Upper lobe of right lung (tissue), 1 donor: ENCODE measurements around the gene COL6A5. TPM values are rescaled to one million over a fixed set of nuclear protein-coding genes. Genes with fewer than 3 reads are reported as not detected.

ENCODE experiments used
- ATAC-seq: fragments of 200-7000 bp; cut with Tn5 transposase; one replicate; pipeline ENCODE4 v1.9.1; 2020; ENCODE audit warnings: mild to moderate bottlenecking, moderate library complexity
- DNase-seq: peaks from one replicate; pipeline ENCODE4 v3.0.0-alpha.2; 2020
- H3K27ac ChIP-seq: fragments of 200-600 bp; one replicate; pipeline ENCODE4 v1.8.0; 2022
- H3K27me3 ChIP-seq: fragments of 200-600 bp; one replicate; pipeline ENCODE4 v1.8.0; 2022; ENCODE audit warnings: mild to moderate bottlenecking
- H3K36me3 ChIP-seq: fragments of 200-600 bp; one replicate; pipeline ENCODE4 v1.8.0; 2022
- H3K4me1 ChIP-seq: fragments of 200-600 bp; one replicate; pipeline ENCODE4 v1.8.0; 2022
- H3K4me3 ChIP-seq: fragments of 200-600 bp; one replicate; pipeline ENCODE4 v1.8.0; 2022; ENCODE audit warnings: mild to moderate bottlenecking
- H3K9me3 ChIP-seq: fragments of 200-600 bp; one replicate; pipeline ENCODE4 v1.8.0; 2022
- CTCF ChIP-seq: fragments of 200-600 bp; IDR thresholded peaks from one replicate; pipeline ENCODE4 v1.8.0; 2022; ENCODE audit warnings: antibody characterized with exemption
- intact Hi-C: fragments of 100-400 bp; cut with DNase I; formaldehyde crosslinking; loops from one replicate; pipeline ENCODE4 v1.11.0; 2022
- total RNA-seq: library from RNA; stranded (reverse); fragmentation: NEBNext Ultra II Directional; extraction: Animal tissue kit (Norgen Biotek cat#: 25700); gene quantifications from one replicate; pipeline ENCODE4 v1.2.1, GENCODE V29; 2021
- donor health status: DM: no; HTN: yes; CAD: no; lungs with severe emphysema.

The COL6A5 gene
- total RNA-seq, 1 donor from 2014 or later = 6.3 TPM

DNA sequence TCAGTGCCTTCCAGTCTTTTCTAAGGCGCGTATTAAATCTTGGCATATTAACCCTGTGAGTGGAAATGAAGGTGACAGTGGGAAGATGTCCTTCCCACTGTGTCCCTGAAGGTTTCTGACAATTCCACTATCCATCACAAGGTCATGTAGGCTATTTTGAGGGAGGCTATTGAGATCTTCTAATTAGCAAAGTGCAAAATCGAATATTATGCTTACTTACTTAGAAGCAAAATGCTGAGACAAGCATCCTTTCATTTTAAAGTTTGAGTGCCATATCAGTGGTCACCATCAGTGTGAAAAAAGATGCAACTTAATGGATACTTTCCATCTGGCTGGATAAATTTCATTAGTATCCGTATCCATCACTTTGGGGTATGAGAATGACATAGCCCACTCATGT, 77.6 kb downstream of the COL6A5 start:
- H3K36me3 ChIP-seq = no peaks in the 10 kb centered on the region
- no peaks in the 10 kb centered on the region for H3K9me3 ChIP-seq
- intact Hi-C loops = no loop called here
- DNase-seq (no peak), ATAC-seq (no peak)
- H3K27ac ChIP-seq = no peak overlapping the region
- H3K4me3 ChIP-seq = no peak overlapping the region
- no peaks in the 10 kb centered on the region for H3K27me3 ChIP-seq
- no peak for TF ChIP-seq CTCF
- no peaks in the 10 kb centered on the region for H3K4me1 ChIP-seq

DNA sequence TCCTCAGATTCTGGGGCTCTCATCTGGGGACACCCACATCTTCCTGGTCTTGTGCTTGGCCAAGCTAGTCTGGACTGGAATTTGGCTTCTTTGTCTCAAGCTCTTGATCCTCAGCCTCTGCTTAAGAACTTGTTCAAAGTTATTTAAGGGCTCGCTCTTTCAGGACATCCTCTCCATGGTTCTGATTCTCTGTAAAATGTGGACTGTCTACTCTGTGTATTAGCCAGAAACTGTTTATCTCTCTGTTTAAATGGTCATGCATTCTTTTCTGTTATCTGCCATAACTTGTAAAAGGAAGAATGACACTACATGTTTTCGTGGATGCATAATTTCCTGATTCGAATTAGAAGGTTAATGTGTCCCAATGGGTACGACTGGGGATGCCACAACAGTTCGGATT, 79.4 kb downstream of the COL6A5 start:
- Histone ChIP-seq H3K4me3 (no peak overlapping the region), H3K27me3 (no peaks in the 10 kb centered on the region), H3K9me3 (no peaks in the 10 kb centered on the region), H3K27ac (no peak overlapping the region), H3K4me1 (no peaks in the 10 kb centered on the region), H3K36me3 (no peaks in the 10 kb centered on the region)
- ATAC-seq (no peak), DNase-seq (no peak)
- no peak for TF ChIP-seq CTCF
- intact Hi-C loops = no loop called here

GRCh38 chr3:130425484-130425883, 80.0 kb downstream of the COL6A5 start:
- no peaks in the 10 kb centered on the region for H3K9me3 ChIP-seq
- H3K4me1 ChIP-seq = no peaks in the 10 kb centered on the region
- DNase-seq (no peak), ATAC-seq (no peak)
- no peak overlapping the region for H3K4me3 ChIP-seq
- intact Hi-C loops = no loop called here
- no peak for TF ChIP-seq CTCF
- no peaks in the 10 kb centered on the region for H3K36me3 ChIP-seq
- H3K27ac ChIP-seq = no peak overlapping the region
- H3K27me3 ChIP-seq = no peaks in the 10 kb centered on the region

- ATAC-seq (no peak), DNase-seq (no peak)
- Histone ChIP-seq H3K27me3 (no peaks in the 10 kb centered on the region), H3K4me3 (no peak overlapping the region), H3K4me1 (no peaks in the 10 kb centered on the region), H3K9me3 (no peaks in the 10 kb centered on the region), H3K27ac (no peak overlapping the region), H3K36me3 (no peaks in the 10 kb centered on the region)
- TF ChIP-seq CTCF = no peak
- intact Hi-C loops = no loop called here
Measured at GRCh38 chr3:130426206-130426605, 80.7 kb downstream of the COL6A5 start.

GRCh38 chr3:130428871-130429712, 83.6 kb downstream of the COL6A5 start:
- no peaks in the 10 kb centered on the region for H3K27me3 ChIP-seq
- no peak for DNase-seq
- no peak overlapping the region for H3K4me3 ChIP-seq
- H3K36me3 ChIP-seq = no peaks in the 10 kb centered on the region
- no peak for ATAC-seq
- no peaks in the 10 kb centered on the region for H3K9me3 ChIP-seq
- no peak overlapping the region for H3K27ac ChIP-seq
- intact Hi-C loops = no loop called here
- H3K4me1 ChIP-seq = no peaks in the 10 kb centered on the region
- no peak for TF ChIP-seq CTCF

- H3K27ac ChIP-seq = no peak overlapping the region
- H3K4me3 ChIP-seq = no peak overlapping the region
- DNase-seq = no peak
- no peaks in the 10 kb centered on the region for H3K9me3 ChIP-seq
- no peaks in the 10 kb centered on the region for H3K36me3 ChIP-seq
- no peak for ATAC-seq
- no peaks in the 10 kb centered on the region for H3K4me1 ChIP-seq
- intact Hi-C loops = no loop called here
- no peaks in the 10 kb centered on the region for H3K27me3 ChIP-seq
- no peak for TF ChIP-seq CTCF
Measured at GRCh38 chr3:130429713-130430023, 84.2 kb downstream of the COL6A5 start.
